HG02943 (cell line): Measurements from ENCODE around the gene KLHL10.

Source experiments
- ATAC-seq: cut with Tn5 transposase; IDR thresholded peaks from one replicate; pipeline ENCODE4 v1.9.1; 2021; ENCODE audit warnings: mild to moderate bottlenecking, low read depth, moderate library complexity; ENCODE audit not compliant: unreplicated experiment

The KLHL10 gene

DNA sequence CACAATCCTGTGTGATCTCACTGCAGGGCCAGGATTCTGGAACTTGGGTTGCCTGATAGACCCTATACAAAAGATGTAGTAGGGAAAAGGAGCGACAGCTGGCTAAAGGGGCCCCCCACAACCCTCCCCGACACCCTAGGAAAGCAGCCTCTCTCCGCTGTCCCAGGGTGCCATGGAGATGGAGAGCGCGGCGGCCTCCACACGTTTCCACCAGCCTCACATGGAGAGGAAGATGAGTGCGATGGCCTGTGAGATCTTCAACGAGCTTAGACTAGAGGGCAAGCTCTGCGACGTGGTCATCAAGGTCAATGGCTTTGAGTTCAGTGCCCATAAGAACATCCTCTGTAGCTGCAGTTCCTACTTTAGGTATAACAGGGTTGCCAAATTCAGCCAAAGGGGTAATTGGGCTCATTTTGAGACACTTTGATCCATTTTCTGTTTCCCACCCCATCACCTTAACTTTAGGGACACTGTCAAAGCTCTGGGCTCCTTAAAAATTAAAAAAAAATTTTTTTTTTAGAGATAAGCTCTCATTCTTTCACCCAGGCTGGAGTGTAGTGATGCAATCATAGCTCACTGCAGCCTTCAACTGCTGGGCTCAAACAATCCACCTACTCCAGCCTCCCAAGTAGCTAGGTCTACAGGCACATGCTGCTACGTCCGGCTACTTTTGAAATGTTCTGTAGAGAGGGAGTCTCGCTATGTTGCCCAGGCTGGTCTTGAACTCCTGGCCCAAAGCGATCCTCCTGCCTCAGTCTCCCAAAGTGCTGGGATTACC, at the start of gene KLHL10:
KLHL10 (plus strand) TSS at position 65 of the 778 bp plus-strand sequence; CDS start at position 173, 108 bp downstream.
- no peak for ATAC-seq

DNA sequence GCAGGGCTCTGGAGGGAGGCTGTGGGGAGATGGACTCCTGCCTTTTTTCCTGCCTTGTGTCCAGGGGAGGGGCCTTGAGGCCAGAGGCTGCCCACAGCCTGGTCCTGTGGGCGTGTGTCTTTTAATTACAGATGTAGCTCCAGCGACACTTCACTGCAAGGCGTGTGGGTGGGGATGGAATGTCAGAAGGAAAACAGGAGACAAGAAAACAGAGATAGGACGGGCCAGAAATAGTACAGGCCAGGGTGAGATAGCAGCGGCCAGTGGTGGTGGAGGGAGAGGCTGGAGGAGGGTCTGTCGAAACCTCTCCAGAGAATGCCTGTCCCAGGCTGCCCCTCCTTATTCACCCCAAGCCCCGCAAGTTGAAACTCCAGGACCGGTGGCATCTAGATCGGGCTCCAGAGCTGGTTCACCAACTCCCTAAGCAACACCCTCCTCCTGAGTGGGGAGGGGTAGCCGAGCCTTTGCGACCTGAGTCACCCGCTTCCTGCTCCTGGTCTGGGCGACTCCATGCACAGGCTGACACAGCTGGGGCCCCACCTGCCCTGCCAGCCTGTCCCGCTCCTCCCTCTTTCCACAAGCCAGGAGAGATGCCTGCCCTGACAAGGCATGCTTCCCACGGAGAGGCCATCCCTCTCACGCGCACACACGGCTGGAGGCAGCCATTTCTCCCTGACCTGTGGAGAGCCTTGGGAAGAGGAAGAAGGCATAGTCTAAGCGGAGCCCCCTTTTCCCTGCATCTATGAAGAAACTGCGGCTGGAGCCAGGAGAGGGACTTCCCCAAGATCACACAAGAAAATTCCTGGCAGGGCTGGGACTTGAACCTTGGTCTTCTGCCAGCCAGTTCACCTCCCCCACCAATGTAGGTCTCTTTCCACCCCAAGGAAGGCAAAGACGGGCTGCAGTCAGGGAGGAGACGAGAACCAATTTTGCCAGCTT, 44.5 kb upstream of the KLHL10 start:
- ATAC-seq = no peak

DNA sequence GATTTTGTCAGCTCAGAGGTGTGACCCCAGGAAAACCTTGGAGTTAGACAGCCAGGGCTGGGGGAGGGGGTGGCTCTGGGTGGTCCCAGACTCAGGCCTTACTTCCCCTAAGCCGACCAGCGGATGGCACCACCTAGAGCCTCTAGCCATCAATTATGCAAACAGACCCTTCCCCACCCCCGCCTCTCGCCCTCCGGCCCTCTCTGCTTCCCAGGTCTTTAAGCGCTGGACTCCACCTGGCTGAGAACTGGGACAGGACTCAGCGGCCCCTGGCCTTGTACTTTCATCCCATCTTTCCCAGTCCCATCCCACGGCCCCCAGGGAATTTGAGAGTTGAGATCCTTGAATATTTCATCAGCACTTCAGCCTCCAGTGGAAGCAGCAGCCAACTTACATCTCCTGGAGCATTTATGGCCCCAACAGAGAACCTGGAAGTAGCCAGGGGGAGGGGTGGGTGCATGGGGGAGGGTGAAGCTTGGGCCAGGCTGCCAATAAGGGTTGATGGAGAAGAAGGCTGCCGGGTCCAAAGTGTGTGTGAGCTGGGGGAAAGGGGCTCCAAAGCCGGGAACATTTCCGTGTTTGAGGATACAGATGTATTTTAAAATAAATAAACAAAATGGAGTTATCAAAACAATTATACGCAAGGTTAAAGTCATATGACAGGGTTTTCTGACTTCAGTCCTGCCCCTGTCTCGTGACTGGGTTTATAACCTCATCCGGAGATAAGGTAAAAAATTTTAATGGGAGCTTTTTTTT, 43.7 kb upstream of the KLHL10 start:
- ATAC-seq = no peak

DNA sequence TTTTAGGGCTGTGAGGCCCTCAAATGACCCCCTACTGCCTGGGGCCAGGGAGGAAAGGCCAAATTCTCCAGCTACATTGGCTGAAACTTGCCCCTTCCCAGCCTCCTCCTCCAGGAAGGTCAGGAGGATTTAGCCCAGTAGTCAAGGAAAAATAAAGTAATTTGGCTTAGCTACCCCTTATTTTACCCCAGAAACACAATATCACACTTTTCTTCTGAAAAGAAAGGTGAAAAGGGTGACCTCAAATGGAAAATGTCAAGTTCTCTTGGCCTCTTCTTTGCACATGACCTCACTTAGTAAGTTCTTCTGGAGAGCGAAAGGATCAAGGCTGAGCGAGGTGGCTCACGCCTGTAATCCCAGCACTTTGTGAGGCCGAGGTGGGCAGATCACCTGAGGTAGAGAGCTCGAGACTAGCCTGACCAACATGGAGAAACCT, 43.1 kb upstream of the KLHL10 start:
- no peak for ATAC-seq

DNA sequence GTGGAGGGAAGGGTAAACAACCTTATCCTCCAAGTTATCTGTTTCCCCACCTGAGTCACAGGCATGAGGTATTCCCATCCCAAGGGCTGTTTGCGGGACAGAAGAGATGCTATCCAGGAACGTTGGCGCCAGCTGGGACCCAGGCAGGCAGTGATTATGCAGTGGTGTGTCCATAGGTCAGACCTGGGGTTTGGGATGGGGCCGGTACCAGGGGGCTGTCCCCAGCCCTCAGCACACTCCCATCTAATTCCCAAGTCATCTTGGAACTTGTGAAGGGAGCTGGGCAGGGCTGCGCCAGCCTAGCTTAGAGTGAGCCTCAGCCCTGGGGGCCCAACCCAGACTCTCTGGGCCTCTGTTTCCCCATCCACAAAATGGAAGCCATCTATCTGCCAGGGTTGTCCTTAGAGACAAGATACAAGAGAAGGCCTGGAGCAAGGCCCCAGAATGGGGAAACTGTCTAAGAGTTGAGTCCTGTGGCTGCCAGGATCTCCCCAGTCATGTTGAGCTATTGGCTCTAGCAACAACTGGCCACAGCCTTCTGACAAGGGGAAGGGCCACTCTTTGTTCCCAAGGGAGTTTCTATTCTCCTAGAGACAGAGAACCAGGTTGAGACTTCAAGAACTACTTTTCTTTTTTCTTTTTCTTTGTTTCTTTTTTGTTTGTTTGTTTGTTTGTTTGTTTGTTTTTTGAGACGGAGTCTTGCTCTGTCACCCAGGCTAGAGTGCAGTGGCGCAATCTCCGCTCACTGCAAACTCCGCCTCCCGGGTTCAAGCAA, 41.3 kb upstream of the KLHL10 start:
- no peak for ATAC-seq

DNA sequence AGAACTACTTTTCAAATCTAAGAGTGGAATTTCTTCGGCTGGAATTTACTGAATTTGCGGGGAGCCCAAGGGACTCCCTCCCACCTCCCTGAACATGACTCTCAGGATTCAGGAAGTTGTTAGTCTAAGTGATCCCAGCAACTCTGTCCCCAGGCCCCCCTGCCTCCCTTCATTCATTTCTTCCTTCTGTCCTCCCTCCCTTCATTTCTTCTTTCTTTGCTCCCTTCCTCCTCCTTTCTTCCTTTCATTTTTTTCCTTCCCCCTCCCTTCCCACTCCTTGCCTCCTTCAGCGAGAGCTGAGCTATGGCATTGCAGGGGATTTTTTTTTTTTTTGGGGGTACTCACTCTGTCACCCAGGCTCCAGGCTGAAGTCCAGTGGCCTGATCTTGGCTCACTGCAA, 40.2 kb upstream of the KLHL10 start:
- ATAC-seq = no peak

DNA sequence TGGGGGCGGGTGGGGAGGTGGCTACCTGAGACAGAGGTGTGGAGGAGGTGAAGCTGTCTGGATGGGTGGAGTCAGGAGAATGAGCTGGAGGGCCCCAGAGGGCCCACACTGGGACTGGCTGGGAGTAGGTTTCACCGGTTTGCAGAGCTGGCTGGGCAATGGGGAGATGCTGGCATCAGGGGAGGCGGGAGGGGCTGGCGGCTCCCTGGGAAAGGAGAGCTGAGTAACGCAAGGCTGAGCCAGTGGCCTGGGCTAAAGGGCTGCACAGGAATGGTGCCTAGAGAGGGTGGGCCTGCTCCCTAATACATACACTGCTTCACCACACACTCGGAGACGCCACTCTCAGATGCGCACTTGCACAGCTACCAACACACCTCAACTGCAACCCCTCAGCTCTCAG, 38.3 kb upstream of the KLHL10 start:
- no peak for ATAC-seq

DNA sequence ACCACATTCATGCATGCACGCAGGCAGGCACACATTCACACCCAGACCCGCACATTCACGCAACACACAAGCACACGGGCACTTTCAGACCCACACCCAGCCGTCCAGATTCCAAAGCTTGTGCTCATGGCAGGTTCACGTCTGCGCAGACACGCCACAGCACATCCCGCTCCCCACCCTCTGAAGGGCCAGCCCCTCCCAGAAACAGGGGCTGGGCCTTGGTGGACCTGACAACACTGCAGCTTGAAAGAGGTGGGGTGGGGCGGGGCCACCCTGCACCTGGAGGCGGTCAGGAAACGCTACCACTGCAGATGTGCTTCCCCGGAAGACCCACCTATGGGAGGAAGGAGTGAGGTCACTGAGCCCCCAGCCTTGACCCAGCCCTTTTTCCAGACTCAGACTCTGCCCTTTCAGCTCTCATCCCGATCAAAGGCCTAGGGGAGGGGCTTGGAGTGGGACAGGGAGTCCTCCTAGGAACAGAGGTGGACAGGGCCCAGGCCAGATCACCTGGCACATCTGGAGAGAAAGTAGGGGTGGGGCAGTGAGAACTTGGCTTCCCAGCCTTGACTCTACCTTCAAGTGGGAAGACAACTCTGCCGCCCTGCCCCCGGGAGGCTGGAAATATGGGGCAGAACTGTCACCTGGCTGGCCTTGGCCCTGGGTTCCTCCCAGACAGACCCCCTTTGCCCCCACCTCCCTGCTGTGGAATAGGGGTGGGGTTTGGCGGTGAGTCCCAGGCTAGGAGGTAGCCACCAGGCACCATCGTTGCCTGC, 36.8 kb upstream of the KLHL10 start:
- ATAC-seq = no peak

DNA sequence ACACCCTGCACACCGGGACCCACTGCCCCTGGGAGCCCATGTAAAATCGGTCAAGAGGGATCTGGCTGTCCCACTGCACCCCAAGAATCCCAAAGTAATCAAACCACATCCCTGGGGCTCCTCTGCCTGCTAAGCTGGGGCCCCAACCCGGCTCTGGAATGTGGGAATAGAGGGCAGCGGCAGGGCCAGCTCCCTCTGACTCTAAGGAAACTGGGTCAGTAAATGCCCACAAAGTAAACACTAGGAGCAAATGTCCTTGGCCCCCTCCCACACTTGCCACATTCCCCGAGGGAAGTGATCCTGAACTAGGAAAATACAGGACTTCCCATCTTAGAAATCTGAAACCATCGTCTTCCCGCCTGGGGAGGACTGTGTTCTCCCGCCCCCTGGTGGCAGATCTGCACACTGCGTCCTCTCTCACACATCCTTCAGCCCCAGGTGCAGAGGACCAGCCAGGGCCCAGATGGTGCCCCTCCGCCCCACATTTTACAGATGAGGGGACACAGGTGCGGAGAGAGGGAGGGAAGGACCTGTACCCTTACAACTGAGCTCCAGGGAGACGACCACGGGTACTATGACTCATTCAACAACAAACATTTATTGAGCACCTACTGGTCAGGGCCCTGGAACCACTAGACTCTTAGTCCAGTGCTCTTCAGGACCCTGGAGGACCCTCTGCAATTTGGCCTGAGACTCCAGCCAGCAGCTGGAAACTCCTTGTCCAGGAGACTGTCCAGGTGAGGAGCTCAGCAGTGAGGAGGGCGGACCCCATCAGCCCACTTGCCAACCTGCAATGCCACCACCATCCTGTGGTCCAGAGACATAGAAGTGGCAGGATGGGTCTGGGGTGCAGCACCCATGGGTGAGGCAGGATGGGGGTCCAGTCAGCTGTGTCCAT, 36.0 kb upstream of the KLHL10 start:
- no peak for ATAC-seq

DNA sequence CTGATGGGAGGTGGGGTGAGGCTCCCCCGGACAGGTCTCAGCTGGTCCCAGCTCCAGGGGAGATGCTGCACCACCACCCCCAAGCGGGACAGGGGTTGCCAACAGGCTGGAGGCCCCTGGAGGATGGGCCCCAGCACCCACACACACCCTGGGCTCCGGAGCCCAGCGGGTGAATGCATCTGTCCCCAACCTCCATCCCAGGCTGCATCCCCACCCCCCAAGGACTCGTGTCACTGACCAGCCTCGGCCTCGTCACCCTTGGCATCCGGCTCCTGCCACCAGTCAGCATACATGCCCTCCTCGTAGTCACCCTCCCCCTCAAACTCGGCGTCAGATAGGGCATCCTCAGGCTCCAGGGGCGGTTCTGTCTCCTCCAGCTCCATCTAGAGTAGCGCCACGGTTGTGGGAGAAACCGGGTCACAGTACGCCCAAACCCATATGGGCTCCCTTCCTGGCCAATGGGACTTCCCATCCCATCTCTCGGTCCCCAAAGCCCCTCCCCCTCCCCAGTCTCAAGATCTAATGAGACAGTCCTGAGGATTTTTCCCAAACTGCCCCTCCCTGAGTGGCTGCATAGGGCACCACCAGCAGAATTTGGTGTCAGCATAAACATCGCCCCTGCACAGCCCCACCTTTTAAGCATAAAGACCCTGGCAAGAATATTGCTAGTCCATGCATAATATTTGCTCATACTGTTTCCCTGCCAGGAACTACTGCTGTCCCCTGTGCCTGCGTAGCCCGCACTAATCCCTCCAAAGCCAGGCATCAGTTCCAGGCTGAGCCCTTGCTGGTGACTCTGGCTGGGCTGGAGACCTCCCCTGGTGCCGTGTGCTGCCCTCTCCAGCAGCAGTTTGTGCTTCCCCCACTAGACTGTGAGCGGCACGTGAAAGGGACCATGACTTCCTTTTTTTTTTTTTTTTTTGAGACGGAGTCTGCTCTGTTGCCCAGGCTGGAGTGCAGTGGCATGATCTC, 34.3 kb upstream of the KLHL10 start:
- no peak for ATAC-seq

DNA sequence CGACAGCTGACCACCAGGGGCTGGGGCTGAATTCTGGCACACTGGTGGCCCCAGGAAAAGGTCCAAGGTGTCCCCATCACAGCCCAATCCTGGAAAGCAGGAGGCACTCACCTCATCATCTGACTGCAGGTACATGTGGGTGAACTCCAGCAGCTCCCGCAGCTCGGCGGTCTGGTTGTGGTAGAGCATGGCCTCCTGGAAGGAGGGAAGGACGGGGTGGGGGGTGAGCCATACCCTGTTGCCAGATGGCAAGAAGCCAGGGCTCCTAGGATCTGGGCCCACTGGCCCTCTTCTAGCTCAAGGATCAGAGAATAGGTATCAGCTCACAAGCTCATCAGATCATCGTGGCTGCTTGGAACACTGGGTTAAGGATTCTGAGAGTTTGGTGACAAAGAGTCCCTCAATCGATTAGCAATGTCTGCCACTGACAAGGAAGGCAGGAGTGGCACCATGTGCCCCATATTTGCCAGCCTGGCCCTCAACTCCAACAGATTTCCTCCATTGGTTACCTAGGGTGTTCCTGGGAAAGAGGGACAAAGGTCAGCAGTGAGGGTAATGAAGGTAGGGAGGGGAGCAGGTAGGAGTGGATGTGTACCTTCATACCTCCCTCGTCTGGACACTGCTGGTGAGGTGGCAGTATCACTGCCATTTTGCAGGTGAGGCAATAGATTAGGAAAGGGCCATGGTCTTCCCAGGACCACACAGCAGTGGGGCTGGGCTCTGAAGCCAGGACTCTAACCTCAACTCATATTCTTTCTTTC, 30.8 kb upstream of the KLHL10 start:
- ATAC-seq = no peak

DNA sequence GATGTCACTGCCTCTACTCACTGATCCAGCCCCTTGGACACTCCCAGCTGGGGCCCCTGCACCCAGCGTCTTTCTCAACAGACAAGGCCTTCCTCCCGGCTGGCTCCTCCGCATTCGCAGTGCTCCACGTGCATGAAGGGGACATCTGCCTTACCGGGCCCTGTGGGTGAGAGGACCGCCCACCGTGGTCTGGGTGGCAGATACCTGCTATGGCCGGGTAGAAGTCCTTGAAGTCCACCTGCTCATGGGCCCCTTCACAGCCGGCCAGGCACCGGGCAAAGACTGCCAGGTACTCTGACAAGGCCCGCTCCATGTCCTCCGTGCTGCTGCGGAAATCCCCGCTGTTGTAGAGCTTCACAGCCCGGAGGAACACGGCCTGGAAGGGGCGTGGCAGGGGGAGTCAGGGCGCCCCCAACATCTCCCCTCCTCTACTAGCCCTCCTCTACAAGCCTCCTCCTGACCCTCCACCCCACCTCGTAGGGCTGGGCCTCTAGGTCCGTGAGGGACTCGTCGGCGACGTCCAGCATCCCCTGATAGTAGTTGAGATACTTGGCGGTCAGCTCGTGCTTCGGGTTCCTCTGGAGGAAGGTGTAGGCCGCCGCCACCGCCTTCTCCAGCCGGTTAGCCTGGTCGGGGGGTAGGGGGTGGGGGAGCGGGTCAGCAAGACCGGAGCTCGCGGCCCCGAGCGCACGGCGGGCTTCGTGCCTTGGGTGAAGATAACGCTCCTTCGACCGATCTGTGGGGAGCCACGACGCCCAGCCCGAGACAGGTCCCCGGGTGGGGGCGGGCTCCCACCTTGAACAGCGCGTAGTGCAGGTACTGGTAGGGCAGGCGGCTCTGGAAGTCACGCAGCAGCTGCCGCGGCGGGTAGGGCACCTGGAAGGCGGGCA, 26.7 kb upstream of the KLHL10 start:
- no peak for ATAC-seq

DNA sequence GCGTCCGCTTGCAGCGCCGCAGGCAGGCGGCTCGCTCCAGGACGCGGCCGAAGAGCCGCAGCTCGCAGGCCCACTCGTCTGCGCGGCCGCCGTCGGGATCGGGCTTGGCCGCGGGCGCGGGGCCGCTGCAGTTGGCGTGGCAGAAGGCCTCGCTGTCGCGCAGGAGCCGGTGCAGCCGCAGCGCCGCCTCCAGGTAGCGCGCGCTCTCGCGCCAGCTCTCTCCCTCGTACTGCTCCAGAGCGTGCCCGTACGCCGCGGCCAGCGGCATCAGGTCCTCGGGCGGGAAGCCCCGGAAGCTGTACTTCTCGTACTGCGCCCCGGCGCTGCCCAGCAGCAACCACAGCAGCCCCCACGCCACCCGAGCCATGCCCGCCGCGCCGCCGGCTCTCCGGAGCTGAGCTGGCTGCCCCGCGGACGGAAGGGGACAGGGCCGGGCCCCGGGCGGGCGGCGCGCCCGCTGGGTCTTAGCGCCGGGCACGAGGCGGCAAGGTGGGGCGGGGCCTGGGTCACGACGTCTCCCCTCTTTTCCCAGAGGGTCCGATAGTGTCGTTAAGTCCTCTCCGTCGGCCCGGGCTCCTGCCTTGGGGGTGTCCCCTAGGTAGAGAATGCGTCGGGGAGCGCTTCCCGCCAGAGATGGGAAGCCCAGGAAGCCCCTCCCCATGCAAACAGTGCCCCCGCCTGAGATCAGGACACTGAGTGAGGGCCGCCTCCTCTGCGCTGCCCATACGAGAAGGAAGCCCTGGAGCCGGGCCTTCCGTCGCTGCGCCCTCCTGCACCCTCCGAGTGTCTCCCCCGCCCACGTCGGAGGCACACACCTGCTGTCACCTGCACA, 25.9 kb upstream of the KLHL10 start, which contains the start of gene P3H4:
P3H4 (minus strand) TSS at position 401 of the 832 bp plus-strand sequence; CDS start at position 367, 34 bp downstream.
- ATAC-seq = no peak

DNA sequence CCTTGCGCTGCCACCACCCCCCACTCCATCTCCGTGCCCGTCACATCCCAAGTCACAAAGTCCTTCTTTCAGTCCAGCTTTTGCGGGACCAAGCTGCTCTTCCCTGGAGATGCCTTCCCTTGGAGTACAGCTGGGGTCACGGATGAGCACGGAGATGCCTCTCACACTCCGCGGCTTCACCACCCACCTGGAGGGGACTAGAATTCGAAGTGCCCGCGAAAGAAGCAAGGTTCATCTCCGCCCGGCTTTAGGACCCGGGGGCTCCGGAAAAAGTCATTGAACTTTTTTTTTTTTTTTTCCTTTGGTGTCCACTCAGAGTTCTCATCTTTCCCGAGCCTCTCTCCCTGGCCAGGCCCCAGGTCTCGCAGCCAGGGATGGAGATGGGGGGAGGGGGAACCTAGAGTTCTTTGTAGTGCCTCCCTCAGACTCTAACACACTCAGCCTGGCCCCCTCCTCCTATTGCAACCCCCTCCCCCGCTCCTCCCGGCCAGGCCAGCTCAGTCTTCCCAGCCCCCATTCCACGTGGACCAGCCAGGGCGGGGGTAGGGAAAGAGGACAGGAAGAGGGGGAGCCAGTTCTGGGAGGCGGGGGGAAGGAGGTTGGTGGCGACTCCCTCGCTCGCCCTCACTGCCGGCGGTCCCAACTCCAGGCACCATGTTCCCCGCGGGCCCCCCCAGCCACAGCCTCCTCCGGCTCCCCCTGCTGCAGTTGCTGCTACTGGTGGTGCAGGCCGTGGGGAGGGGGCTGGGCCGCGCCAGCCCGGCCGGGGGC, 25.1 kb upstream of the KLHL10 start, which contains the start of gene FKBP10:
FKBP10 (plus strand) TSS at position 624 of the 771 bp plus-strand sequence; CDS start at position 655, 31 bp downstream.
- ATAC-seq = no peak
